Endothelial cell of umbilical vein (primary cell): ENCODE measurements around the gene EDARADD. TPM values are rescaled to one million over a fixed set of nuclear protein-coding genes. Genes with fewer than 3 reads are reported as not detected.

Experiments
- BruUV-seq: library from RNA; stranded (reverse); fragments of 400-500 nt; replicated peaks from 2 replicates; lab custom pipeline; 2021; lab: Mats Ljungman, UMichigan
- CTCF ChIA-PET: fragments of 300-600, 350-600 bp; sonication (Branson Sonifier 250); formaldehyde crosslinking; loops from one replicate; lab custom pipeline; 2021; ENCODE audit warnings: antibody characterized with exemption, inconsistent platforms; lab: Charles Lee
- POLR2A ChIA-PET: fragments of 300-600, 350-600 bp; sonication (Branson Sonifier 250); formaldehyde crosslinking; loops from one replicate; lab custom pipeline; 2021; ENCODE audit warnings: antibody characterized with exemption, inconsistent platforms; lab: Charles Lee
- DNase-seq: peaks from one replicate; pipeline ENCODE4 v3.0.0-alpha.2; 2011; ENCODE audit warnings: low read depth, low spot score
- FAIRE-seq: peaks from 2 replicates; lab custom pipeline; 2011; peaks lifted over from hg19 to GRCh38; lab: Jason Lieb, UNC
- H2AFZ ChIP-seq: 2 replicates; pipeline ENCODE4 v1.6.0; 2012; ENCODE audit warnings: low read depth, low read length, control low read depth, inconsistent platforms
- H3K27ac ChIP-seq: 2 replicates; pipeline ENCODE4 v1.5.1; 2011; ENCODE audit warnings: low read depth, mild to moderate bottlenecking, control low read depth, low read length, moderate library complexity; ENCODE audit not compliant: insufficient read depth
- H3K27me3 ChIP-seq, 2 experiments: 2 replicates each; pipeline versions ENCODE4 v1.6.0 to v1.6.1; 2011; ENCODE audit warnings: low read length in 2 of 2, mixed read lengths in 1 of 2; ENCODE audit not compliant: control insufficient read depth in 2 of 2, insufficient read depth in 2 of 2
- H3K36me3 ChIP-seq, 2 experiments: 2 replicates in 1 of 2; 3 replicates in 1 of 2; pipeline ENCODE4 v1.5.1; 2011; ENCODE audit warnings: low read length in 2 of 2, mild to moderate bottlenecking in 1 of 2, moderate library complexity in 1 of 2; ENCODE audit not compliant: control insufficient read depth in 2 of 2, insufficient read depth in 2 of 2; ENCODE audit errors: extremely low read depth in 1 of 2
- H3K4me1 ChIP-seq: 3 replicates; pipeline ENCODE4 v1.5.1; 2011; ENCODE audit warnings: mild to moderate bottlenecking, low read length; ENCODE audit not compliant: control insufficient read depth, insufficient read depth; ENCODE audit errors: extremely low read depth
- H3K4me2 ChIP-seq: 2 replicates; pipeline ENCODE4 v1.6.1; 2011; ENCODE audit warnings: low read length, control low read depth, mixed read lengths; ENCODE audit not compliant: insufficient read depth
- H3K4me3 ChIP-seq, 3 experiments: fragments of 200-600 bp in 1 of 3; sonication (generic), shearing (Covaris generic) in 1 of 3; replicated peaks in 1 of 3; 2 replicates each; pipeline ENCODE4 v1.5.1; 2011 to 2016; ENCODE audit warnings: control low read depth in 3 of 3, low read length in 3 of 3, mild to moderate bottlenecking in 2 of 3, inconsistent platforms in 1 of 3, low read depth in 1 of 3, moderate library complexity in 1 of 3; ENCODE audit not compliant: insufficient read depth in 1 of 3
- H3K79me2 ChIP-seq: 2 replicates; pipeline ENCODE4 v1.6.0; 2012; ENCODE audit warnings: low read length, inconsistent platforms; ENCODE audit not compliant: control insufficient read depth, insufficient read depth
- H3K9ac ChIP-seq: replicated peaks from 2 replicates; pipeline ENCODE3; 2011; ENCODE audit warnings: low read length, control low read depth; ENCODE audit not compliant: insufficient read depth; ENCODE audit errors: extremely low read depth
- H3K9me1 ChIP-seq: replicated peaks from 3 replicates; pipeline ENCODE4 v1.6.0; 2011; ENCODE audit warnings: mild to moderate bottlenecking, low read length; ENCODE audit not compliant: control insufficient read depth, insufficient read depth; ENCODE audit errors: extremely low read depth
- H3K9me3 ChIP-seq: replicated peaks from 2 replicates; pipeline ENCODE4 v1.5.1; 2012; ENCODE audit warnings: low read length, inconsistent platforms; ENCODE audit not compliant: control insufficient read depth, insufficient read depth
- H4K20me1 ChIP-seq: replicated peaks from 2 replicates; pipeline ENCODE3; 2011; ENCODE audit warnings: mild to moderate bottlenecking, low read length; ENCODE audit not compliant: control insufficient read depth, insufficient read depth; ENCODE audit errors: extremely low read depth
- EZH2 ChIP-seq: IDR thresholded peaks from 2 replicates; pipeline ENCODE4 v1.6.1; 2012; ENCODE audit warnings: borderline replicate concordance, low read depth, mild to moderate bottlenecking, moderate library complexity, low read length, inconsistent platforms; ENCODE audit not compliant: severe bottlenecking
- FOS ChIP-seq: IDR thresholded peaks from 2 replicates; pipeline ENCODE4 v1.6.1; 2011; ENCODE audit warnings: mild to moderate bottlenecking, low read length, moderate library complexity, borderline replicate concordance; ENCODE audit not compliant: insufficient read depth
- GATA2 ChIP-seq: IDR thresholded peaks from 2 replicates; pipeline ENCODE4 v1.7.0; 2011; ENCODE audit warnings: low read depth, mild to moderate bottlenecking, moderate library complexity, mixed read lengths, low read length; ENCODE audit not compliant: insufficient read length, insufficient read depth
- JUN ChIP-seq: IDR thresholded peaks from 2 replicates; pipeline ENCODE4 v1.6.1; 2011; ENCODE audit warnings: borderline replicate concordance, low read depth; ENCODE audit not compliant: insufficient read length, insufficient read depth
- MYC ChIP-seq: IDR thresholded peaks from one replicate; pipeline ENCODE4 v1.6.1; 2011; ENCODE audit warnings: mild to moderate bottlenecking, low read depth, low read length
- POLR2A ChIP-seq: IDR thresholded peaks from 2 replicates; pipeline ENCODE4 v1.6.1; 2012; ENCODE audit warnings: low read depth, mild to moderate bottlenecking, control low read depth, low read length
- POLR2AphosphoS5 ChIP-seq: IDR thresholded peaks from 2 replicates; pipeline ENCODE4 v1.6.1; 2012; ENCODE audit warnings: low read depth, mild to moderate bottlenecking, control low read depth, low read length, moderate library complexity; ENCODE audit not compliant: insufficient read depth
- dilution Hi-C: fragments of 300-500 bp; cut with MboI; formaldehyde crosslinking; loops from one replicate; pipeline ENCODE4 v1.15.0; 2019; ENCODE audit warnings: low sequenced_read_pairs; ENCODE audit not compliant: extremely low pct_ligation_motif_present
- intact Hi-C: fragments of 100-400 bp; cut with micrococcal nuclease; formaldehyde crosslinking; loops from one replicate; pipeline ENCODE4 v1.10.0; 2022
- polyA plus RNA-seq, 4 experiments: library from polyadenylated mRNA; depleted of rRNA in 3 of 4; stranded (reverse) in 3 of 4; unstranded in 1 of 4; fragments of >200 nt; gene quantifications; 2 replicates each; pipeline versions ENCODE4 v1.2.1 to v1.2.3, GENCODE V29; 2011 to 2012; ENCODE audit warnings: missing spikeins in 1 of 4
- total RNA-seq: library from RNA; stranded (reverse); gene quantifications from 2 replicates; pipeline ENCODE4 v1.2.3, GENCODE V29; 2021
- TF ChIP-seq, protein P1 (sequence below), 2 donors: IDR thresholded peaks; 1 replicate in 1 of 2; 2 replicates in 1 of 2; pipeline ENCODE4 v1.5.1; 2011; ENCODE audit warnings: low read length in 2 of 2, mild to moderate bottlenecking in 2 of 2, moderate library complexity in 2 of 2, control low read depth in 1 of 2, inconsistent platforms in 1 of 2, low read depth in 1 of 2; ENCODE audit not compliant: insufficient read depth in 1 of 2; ENCODE audit errors: extremely low read depth in 1 of 2
- TF ChIP-seq, protein P2 (sequence below): IDR thresholded peaks from 2 replicates; pipeline ENCODE4 v1.6.1; 2011; ENCODE audit not compliant: insufficient read depth, insufficient read length

Gene EDARADD
- total and polyA plus RNA-seq, 2 donors (not counting 3 experiments of a cell fraction or from before 2014, with no cell fraction given), result not detected

DNA sequence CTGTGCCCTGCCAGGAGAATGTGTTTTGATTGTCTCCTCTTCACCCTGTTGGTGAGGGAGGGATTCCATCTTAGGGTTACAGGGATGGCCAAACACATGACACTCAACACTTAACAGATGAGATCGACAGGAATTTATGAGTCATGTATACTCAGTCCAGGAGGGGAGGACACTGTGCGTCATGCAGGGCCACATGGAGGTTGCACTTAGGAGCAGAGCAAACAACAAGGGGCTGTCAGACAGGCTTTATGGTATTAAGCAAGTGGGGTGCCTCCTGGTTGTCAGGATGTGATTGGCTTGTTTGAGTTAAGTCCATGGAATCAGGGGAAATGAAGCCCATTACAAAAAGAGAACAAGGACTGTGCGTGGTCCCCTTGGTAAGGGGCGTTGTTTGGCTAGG lies 26.9 kb downstream of the EDARADD start:
- Histone ChIP-seq H3K9me1 (no peaks in the 10 kb centered on the region), H3K9me3 (no peaks in the 10 kb centered on the region), H3K79me2 (no peaks in the 10 kb centered on the region), H3K27me3 (no peaks in the 10 kb centered on the region), H3K4me3 (no peak overlapping the region), H3K9ac (no peak overlapping the region), H4K20me1 (no peaks in the 10 kb centered on the region), H2AFZ (no peak overlapping the region), H3K36me3 (no peaks in the 10 kb centered on the region), H3K4me2 (no peak overlapping the region), H3K4me1 (no peaks in the 10 kb centered on the region), H3K27ac (no peak overlapping the region)
- dilution Hi-C loops (no loop called here), intact Hi-C loops (no loop called here)
- DNase-seq (no peak), FAIRE-seq (no peak)
- POLR2A ChIA-PET, result no interaction called here
- no TSS peak for BruUV-seq
- TF ChIP-seq, protein P1, sequence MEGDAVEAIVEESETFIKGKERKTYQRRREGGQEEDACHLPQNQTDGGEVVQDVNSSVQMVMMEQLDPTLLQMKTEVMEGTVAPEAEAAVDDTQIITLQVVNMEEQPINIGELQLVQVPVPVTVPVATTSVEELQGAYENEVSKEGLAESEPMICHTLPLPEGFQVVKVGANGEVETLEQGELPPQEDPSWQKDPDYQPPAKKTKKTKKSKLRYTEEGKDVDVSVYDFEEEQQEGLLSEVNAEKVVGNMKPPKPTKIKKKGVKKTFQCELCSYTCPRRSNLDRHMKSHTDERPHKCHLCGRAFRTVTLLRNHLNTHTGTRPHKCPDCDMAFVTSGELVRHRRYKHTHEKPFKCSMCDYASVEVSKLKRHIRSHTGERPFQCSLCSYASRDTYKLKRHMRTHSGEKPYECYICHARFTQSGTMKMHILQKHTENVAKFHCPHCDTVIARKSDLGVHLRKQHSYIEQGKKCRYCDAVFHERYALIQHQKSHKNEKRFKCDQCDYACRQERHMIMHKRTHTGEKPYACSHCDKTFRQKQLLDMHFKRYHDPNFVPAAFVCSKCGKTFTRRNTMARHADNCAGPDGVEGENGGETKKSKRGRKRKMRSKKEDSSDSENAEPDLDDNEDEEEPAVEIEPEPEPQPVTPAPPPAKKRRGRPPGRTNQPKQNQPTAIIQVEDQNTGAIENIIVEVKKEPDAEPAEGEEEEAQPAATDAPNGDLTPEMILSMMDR (IDR thresholded peaks at IDR 0.05; ENCODE audit: extremely low read depth in 1 of 2, insufficient read depth in 1 of 2, low read depth in 1 of 2, low read length in 2 of 2), result no peak
- no peak for TF ChIP-seq POLR2A
- CTCF ChIA-PET, result no interaction called here

DNA sequence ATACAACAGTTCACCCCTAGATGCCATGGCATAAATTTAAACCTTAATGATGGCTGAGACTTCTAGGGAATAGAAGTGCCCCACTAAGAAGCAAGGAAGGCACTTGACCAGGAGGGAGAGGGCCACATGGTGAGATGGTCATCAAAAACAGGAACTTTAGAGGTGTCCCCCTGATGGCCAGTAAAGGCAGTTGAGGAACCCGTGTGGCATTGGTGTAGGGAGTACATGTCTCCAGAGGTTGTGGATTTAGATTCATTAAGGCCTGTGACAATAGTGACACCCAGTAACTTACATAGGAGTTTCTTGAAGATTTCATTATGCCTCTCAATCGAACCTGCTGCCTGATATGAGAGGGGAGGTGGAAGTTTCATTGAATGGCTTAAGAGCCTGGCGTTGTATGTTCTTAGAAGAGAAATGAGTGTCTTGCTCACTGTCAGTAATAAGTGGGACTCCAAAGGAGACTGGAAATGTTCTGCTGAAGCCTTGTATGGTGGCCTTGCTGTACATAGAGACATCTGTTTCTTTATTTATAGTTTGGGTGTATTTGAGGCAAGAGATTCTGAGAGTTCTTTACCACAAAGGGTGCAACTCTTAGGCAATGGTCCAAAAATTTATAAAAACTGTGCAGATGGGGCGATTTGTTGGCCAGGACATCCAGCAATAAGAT lies 27.9 kb downstream of the EDARADD start:
- H3K36me3 ChIP-seq, result no peaks in the 10 kb centered on the region
- H3K27ac ChIP-seq, result no peak overlapping the region
- DNase-seq (no peak), FAIRE-seq (no peak)
- POLR2A ChIA-PET, result no interaction called here
- no peak overlapping the region for H3K9ac ChIP-seq
- H3K4me2 ChIP-seq, result no peak overlapping the region
- CTCF ChIA-PET, result no interaction called here
- H3K4me1 ChIP-seq, result no peaks in the 10 kb centered on the region
- dilution Hi-C loops, result no loop called here
- TF ChIP-seq, protein P1 (IDR thresholded peaks at IDR 0.05; ENCODE audit: extremely low read depth in 1 of 2, insufficient read depth in 1 of 2, low read depth in 1 of 2, low read length in 2 of 2), result no peak
- TF ChIP-seq JUN (no peak), FOS (no peak), MYC (no peak), POLR2A (no peak), POLR2AphosphoS5 (no peak), GATA2 (no peak), EZH2 (no peak)
- TF ChIP-seq, protein P2, sequence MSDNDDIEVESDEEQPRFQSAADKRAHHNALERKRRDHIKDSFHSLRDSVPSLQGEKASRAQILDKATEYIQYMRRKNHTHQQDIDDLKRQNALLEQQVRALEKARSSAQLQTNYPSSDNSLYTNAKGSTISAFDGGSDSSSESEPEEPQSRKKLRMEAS, result no peak
- H3K4me3 ChIP-seq, result no peak overlapping the region
- no peaks in the 10 kb centered on the region for H4K20me1 ChIP-seq
- BruUV-seq, result no TSS peak
- no peaks in the 10 kb centered on the region for H3K27me3 ChIP-seq
- intact Hi-C loops, result no loop called here
- no peak overlapping the region for H2AFZ ChIP-seq
- H3K9me3 ChIP-seq, result no peaks in the 10 kb centered on the region
- H3K9me1 ChIP-seq, result no peaks in the 10 kb centered on the region
- H3K79me2 ChIP-seq, result no peaks in the 10 kb centered on the region
